GM12878 (cell line): ENCODE results near the gene BBLN. TPM values are rescaled to one million over a fixed set of nuclear protein-coding genes. Genes with fewer than 3 reads are reported as not detected.

ENCODE experiments used
- CTCF ChIP-seq, 3 experiments: IDR thresholded peaks in 2 of 3; conservative IDR thresholded peaks in 1 of 3; 2 replicates each; pipeline ENCODE4 v1.5.1; 2011; ENCODE audit warnings: low read depth in 3 of 3, low read length in 3 of 3, mild to moderate bottlenecking in 3 of 3, control low read depth in 2 of 3, moderate library complexity in 2 of 3, inconsistent platforms in 1 of 3, mixed read lengths in 1 of 3; ENCODE audit not compliant: control insufficient read depth in 2 of 3, insufficient read depth in 1 of 3; ENCODE audit errors: extremely low read depth in 1 of 3
- NFXL1 ChIP-seq: fragments of 450-650 bp; IDR thresholded peaks from 2 replicates; pipeline ENCODE4 v1.6.1; 2017; ENCODE audit warnings: antibody characterized with exemption, mild to moderate bottlenecking, borderline replicate concordance
- PAX8 ChIP-seq: fragments of 450-650 bp; IDR thresholded peaks from 2 replicates; pipeline ENCODE4 v1.6.1; 2017; ENCODE audit warnings: mild to moderate bottlenecking, moderate library complexity
- PKNOX1 ChIP-seq: fragments of 450-650 bp; IDR thresholded peaks from 2 replicates; pipeline ENCODE4 v1.6.1; 2016; ENCODE audit warnings: mild to moderate bottlenecking
- RBBP5 ChIP-seq: fragments of 200-600 bp; sonication (generic); conservative IDR thresholded peaks from 2 replicates; pipeline ENCODE4 v1.6.1; 2016
- RELB ChIP-seq: fragments of 450-650 bp; IDR thresholded peaks from 2 replicates; pipeline ENCODE4 v1.6.1; 2017; ENCODE audit warnings: low read depth, mild to moderate bottlenecking, moderate library complexity
- REST ChIP-seq: IDR thresholded peaks from 2 replicates; pipeline ENCODE4 v1.6.1; 2012; ENCODE audit warnings: mild to moderate bottlenecking, low read depth, low read length
- SKIL ChIP-seq: fragments of 450-650 bp; IDR thresholded peaks from 2 replicates; pipeline ENCODE4 v1.6.1; 2017; ENCODE audit warnings: mild to moderate bottlenecking, low read depth, inconsistent platforms; ENCODE audit not compliant: poor library complexity, severe bottlenecking
- SMAD5 ChIP-seq: IDR thresholded peaks from 2 replicates; pipeline ENCODE4 v1.6.1; 2016; ENCODE audit warnings: antibody characterized with exemption, low read depth
- SPI1 ChIP-seq: IDR thresholded peaks from 2 replicates; pipeline ENCODE4 v1.6.1; 2011; ENCODE audit warnings: low read depth, mild to moderate bottlenecking, low read length, moderate library complexity, borderline replicate concordance; ENCODE audit not compliant: insufficient read depth
- TBL1XR1 ChIP-seq: IDR thresholded peaks from 2 replicates; pipeline ENCODE4 v1.6.1; 2012; ENCODE audit warnings: low read depth, low read length, improper control_type of control experiment
- USF2 ChIP-seq: IDR thresholded peaks from 2 replicates; pipeline ENCODE4 v1.6.1; 2011; ENCODE audit warnings: low read depth, low read length, improper control_type of control experiment, borderline replicate concordance
- YY1 ChIP-seq: IDR thresholded peaks from 2 replicates; pipeline ENCODE4 v1.6.1; 2011; ENCODE audit warnings: low read depth, mild to moderate bottlenecking, low read length
- ZBED1 ChIP-seq: IDR thresholded peaks from 2 replicates; pipeline ENCODE4 v1.6.1; 2016; ENCODE audit warnings: borderline replicate concordance
- ZNF274 ChIP-seq: IDR thresholded peaks from one replicate; pipeline ENCODE4 v1.8.0; 2011; ENCODE audit not compliant: insufficient read length, insufficient read depth
- ZNF622 ChIP-seq: fragments of 450-650 bp; IDR thresholded peaks from 2 replicates; pipeline ENCODE4 v1.6.1; 2017; ENCODE audit warnings: mild to moderate bottlenecking, inconsistent platforms
- ZZZ3 ChIP-seq: IDR thresholded peaks from 2 replicates; pipeline ENCODE4 v1.6.1; 2011; ENCODE audit warnings: low read depth; ENCODE audit not compliant: control insufficient read depth, insufficient read length
- polyA plus RNA-seq, 11 experiments: library from polyadenylated mRNA; depleted of rRNA in 4 of 11; unstranded in 6 of 11; stranded (reverse) in 5 of 11; fragments of >200 nt; fragmentation: Nextera tagmentation in 4 of 11; fragmentation: Illumina TruSeq in 1 of 11; extraction: Ambion mirVana in 4 of 11; extraction: Trizol in 1 of 11; gene quantifications; 1 replicate in 1 of 11; 2 replicates in 10 of 11; pipeline versions ENCODE4 v1.2.1 to v1.2.3, GENCODE V29; 2011 to 2016; ENCODE audit warnings: inconsistent platforms in 2 of 11, missing spikeins in 2 of 11, low read depth in 1 of 11
- total RNA-seq, 4 experiments: library from RNA; depleted of rRNA in 3 of 4; stranded (reverse); fragments of >200 nt in 3 of 4; fragmentation: Illumina TruSeq in 1 of 4; extraction: Trizol in 1 of 4; gene quantifications; 2 replicates each; pipeline versions ENCODE4 v1.2.1 to v1.2.3, GENCODE V29; 2013 to 2021

BBLN gene
- total and polyA plus RNA-seq, 10 of the 15 experiments (the other 5 are each of a cell fraction or from before 2014, with no cell fraction given) = 3.8 to 194 (median 66.2) TPM

- TF ChIP-seq REST (no peak), USF2 (no peak), TBL1XR1 (0 out of 2 replicates have a peak, but pooled peaks have one; percentile 26), CTCF (IDR thresholded peaks at IDR 0.05 in 2 of 3, conservative IDR thresholded peaks at IDR 0.05 in 1 of 3; ENCODE audit: control insufficient read depth in 2 of 3, extremely low read depth in 1 of 3, insufficient read depth in 1 of 3, low read depth in 3 of 3, low read length in 3 of 3) (no peak), ZNF274 (no peak), ZNF622 (no peak), PKNOX1 (no peak), RELB (peak; percentile 77; the same call in 1 of the 2 replicates), SPI1 (peak; percentile 52; the same call in 1 of the 2 replicates), PAX8 (no peak), RBBP5 (no peak), YY1 (no peak), SMAD5 (no peak), ZBED1 (no peak), ZZZ3 (no peak), SKIL (no peak), NFXL1 (no peak)
These were observed 44.6 kb upstream of the BBLN start (continued) for GRCh38 chr9:128115187-128116103.
